IPS DF 6.9 (cell line): ENCODE measurements around the gene LRRC66.

Source experiments
- DNase-seq: peaks from one replicate; pipeline ENCODE4 v3.0.0-alpha.2; 2013; ENCODE audit warnings: low read depth, low spot score
- H3K27ac ChIP-seq: one replicate; pipeline ENCODE4 v1.5.1; 2013; ENCODE audit warnings: low read length, control low read depth
- H3K27me3 ChIP-seq: 2 replicates; pipeline ENCODE4 v1.6.1; 2013; ENCODE audit warnings: mild to moderate bottlenecking, low read length; ENCODE audit not compliant: control insufficient read depth, insufficient read depth
- H3K36me3 ChIP-seq: 2 replicates; pipeline ENCODE4 v1.6.1; 2013; ENCODE audit warnings: low read length; ENCODE audit not compliant: control insufficient read depth, insufficient read depth
- H3K4me1 ChIP-seq: 2 replicates; pipeline ENCODE4 v1.6.1; 2013; ENCODE audit warnings: low read length; ENCODE audit not compliant: control insufficient read depth, insufficient read depth
- H3K4me3 ChIP-seq: 2 replicates; pipeline ENCODE4 v1.5.1; 2013; ENCODE audit warnings: mild to moderate bottlenecking, low read length
- H3K9me3 ChIP-seq: 2 replicates; pipeline ENCODE4 v1.6.1; 2013; ENCODE audit warnings: low read length, inconsistent platforms; ENCODE audit not compliant: control insufficient read depth, insufficient read depth
- WGBS: extraction: QIAGEN DNeasy Blood & Tissue Kit; methylation state at CpG from one replicate; pipeline ENCODE4 v1.1.7; 2013; ENCODE audit warnings: mixed read lengths, missing lambda C conversion rate; ENCODE audit not compliant: insufficient read length, insufficient coverage; 5-methylcytosine and 5-hydroxymethylcytosine counted together

LRRC66 gene

DNA sequence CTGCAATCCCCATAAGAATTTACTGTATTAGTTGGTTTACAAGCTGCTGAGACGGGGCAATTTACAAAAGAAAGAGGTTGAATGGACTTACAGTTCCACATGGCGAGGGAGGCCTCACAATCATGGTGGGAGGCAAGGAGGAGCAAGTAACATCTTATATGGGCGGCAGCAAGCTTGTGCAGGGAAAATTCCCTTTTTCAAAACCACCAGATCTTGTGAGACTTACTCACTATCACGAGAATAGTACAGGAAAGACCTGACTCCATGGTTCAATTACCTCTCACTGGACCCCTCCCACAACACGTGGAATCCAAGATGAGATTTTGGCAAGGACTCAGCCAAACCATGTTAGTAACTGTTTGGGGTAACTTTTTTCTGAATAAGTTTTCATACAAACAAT lies 29.1 kb upstream of the LRRC66 start:
- Histone ChIP-seq H3K9me3 (no peaks in the 10 kb centered on the region), H3K4me1 (no peaks in the 10 kb centered on the region), H3K27ac (no peak overlapping the region), H3K27me3 (no peaks in the 10 kb centered on the region; the same call in 1 of the 2 replicates), H3K4me3 (no peak overlapping the region), H3K36me3 (no peaks in the 10 kb centered on the region)
- no peak for DNase-seq
- no CpG with 5 or more reads among the region's 5 CpGs for WGBS

DNA sequence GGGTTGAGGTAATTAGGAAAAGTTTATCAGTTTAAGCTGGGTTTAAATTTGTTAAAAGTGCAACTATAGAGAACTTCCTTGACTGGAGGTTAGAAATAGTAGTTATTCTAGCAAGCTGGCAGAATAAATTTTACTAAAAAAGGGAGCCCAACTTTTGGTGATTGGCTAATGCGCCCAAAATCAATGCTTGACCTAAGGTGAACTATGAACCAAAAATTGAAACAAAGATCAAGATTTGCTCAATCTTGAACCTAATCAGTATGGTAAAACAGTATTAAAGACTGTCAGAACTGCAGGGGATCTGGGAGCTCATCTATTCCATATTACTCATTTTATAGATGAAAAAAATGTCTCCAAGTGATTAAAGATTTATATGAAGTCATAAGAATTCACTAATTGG lies 24.9 kb upstream of the LRRC66 start:
- H3K27ac ChIP-seq = no peak overlapping the region
- H3K36me3 ChIP-seq = no peaks in the 10 kb centered on the region
- H3K4me1 ChIP-seq = no peaks in the 10 kb centered on the region
- no peaks in the 10 kb centered on the region for H3K27me3 ChIP-seq
- no CpG with 5 or more reads among the region's 1 CpG for WGBS
- H3K4me3 ChIP-seq = no peak overlapping the region
- H3K9me3 ChIP-seq = no peaks in the 10 kb centered on the region
- no peak for DNase-seq

DNA sequence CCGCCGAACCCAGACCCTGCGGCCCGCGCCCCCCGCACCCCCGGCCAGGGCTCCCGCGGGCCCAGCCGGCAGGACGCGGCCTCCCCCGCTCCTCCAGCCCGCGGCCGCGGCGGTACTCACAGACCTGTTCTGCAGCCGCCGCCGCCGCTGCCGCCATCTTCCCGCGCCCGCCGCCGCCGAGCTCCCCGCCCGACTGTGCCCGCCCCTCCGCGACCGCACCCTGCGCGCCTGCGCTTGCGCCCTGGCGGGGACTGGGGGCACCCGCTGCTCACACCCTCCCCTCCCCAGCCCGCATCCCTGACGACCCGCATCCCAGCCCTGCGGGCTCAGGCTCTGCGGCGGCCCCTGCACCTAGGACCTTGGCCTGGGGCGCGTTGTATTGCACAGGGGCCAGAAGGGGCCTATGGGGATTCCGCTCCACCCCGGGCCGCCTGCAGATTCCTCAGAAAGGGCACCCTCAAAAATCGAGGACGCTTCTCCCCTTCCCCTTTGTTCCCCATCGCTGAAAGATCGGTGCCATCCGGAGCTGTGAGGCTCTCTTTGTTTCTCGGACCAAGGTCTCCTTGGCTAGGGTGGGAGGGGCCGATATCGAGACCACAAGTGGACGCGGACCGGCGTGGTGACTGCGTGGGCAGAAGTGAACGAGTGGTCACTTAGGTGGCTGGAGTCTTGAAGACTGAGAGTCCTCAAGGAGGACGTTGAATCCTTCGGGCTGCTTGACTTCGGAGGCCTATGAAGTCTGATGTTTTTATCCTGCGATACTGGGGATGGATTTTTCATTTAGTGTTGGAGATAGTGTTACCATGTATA lies 18.1 kb upstream of the LRRC66 start, which contains the start of gene SGCB:
TSS of gene SGCB (minus strand) at position 197 of the 810 bp plus-strand sequence. CDS start at position 157, 40 bp downstream.
- no peak for DNase-seq
- Histone ChIP-seq H3K9me3 (no peaks in the 10 kb centered on the region), H3K27me3 (no peaks in the 10 kb centered on the region), H3K4me1 (no peaks in the 10 kb centered on the region), H3K4me3 (peak within 1 kb of the TSS; percentile 52), H3K27ac (no peak within 1 kb of the TSS), H3K36me3 (no peaks in the 10 kb centered on the region)
- WGBS = no CpG with 5 or more reads among the region's 70 CpGs

DNA sequence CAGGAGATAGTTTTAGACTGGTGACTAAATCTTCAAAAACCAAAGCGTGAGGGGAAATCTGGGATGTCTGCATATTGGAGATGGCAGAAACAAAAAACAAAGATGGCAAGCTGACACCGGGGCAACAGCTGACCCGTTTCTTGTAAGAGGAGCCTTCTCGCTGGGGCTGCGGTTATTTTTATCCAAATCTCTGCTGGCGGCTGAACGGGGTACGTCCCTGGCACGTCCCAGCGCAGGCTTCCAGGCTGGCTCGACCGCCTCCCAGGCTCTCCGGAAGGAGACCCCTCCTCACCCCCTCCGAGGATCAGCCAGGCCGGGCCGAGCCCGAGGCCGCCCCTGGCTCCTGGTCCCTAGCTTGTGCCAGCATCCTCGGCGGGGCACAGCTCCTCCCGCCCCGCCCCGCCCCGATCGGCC lies 17.5 kb upstream of the LRRC66 start:
- no peak for DNase-seq
- Histone ChIP-seq H3K27ac (no peak overlapping the region), H3K36me3 (no peaks in the 10 kb centered on the region), H3K4me3 (peak overlapping the region; percentile 52), H3K9me3 (no peaks in the 10 kb centered on the region), H3K4me1 (no peaks in the 10 kb centered on the region), H3K27me3 (no peaks in the 10 kb centered on the region)
- WGBS = no CpG with 5 or more reads among the region's 25 CpGs

DNA sequence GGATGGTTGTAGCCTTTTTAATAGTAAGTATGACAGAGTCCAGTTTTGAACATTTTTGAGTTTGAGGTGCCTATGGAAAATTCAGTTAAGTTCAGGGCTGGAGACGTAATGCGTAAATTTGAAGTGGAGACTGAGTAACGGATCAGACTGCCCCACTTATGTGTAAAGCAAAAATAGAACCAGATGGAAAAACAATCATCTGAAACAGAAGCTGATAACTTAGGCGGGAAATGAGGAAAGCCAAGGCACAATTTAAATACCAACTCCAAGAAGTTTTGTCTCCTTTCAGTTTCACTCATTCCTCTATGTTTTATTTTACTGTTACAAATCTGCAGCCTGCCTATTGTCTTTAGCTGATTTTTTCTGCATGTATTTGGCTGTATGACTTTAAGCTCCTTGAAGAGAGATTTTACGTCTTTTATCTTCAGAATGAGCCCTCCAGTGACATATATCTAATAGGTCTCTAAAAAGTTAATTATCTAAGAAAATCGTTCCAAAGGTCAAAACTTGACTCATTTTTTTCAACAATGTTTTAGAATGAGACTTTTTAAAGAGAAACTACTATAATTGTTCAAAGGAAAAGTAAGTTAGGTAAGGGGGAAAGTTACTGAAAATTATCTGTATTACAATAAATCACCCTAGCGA lies 16.8 kb upstream of the LRRC66 start:
- no CpG with 5 or more reads among the region's 7 CpGs for WGBS
- no peaks in the 10 kb centered on the region for H3K27me3 ChIP-seq
- no peak overlapping the region for H3K27ac ChIP-seq
- no peaks in the 10 kb centered on the region for H3K36me3 ChIP-seq
- no peak for DNase-seq
- no peaks in the 10 kb centered on the region for H3K4me1 ChIP-seq
- H3K4me3 ChIP-seq = no peak overlapping the region; the same call in 1 of the 2 replicates
- no peaks in the 10 kb centered on the region for H3K9me3 ChIP-seq

DNA sequence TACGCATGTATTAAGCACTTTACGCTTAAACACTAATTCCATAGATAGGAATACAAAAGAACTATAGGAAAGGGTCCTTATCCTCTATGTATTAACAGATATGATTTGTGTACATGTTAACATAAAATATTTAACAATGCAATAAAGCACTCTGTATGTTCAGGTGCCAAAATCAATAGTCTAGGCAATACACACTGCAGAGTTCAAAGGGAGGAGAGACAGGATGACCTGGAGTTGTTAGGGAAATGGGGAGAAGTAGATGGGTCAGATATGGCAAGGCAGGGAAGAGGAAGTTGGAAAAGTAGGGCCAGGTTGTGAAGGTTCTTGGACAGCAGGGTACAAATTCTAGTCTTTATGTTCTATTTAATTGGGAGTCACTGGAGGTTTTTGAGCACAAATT lies 15.0 kb upstream of the LRRC66 start:
- H3K27ac ChIP-seq = no peak overlapping the region
- no peaks in the 10 kb centered on the region for H3K27me3 ChIP-seq
- H3K9me3 ChIP-seq = no peaks in the 10 kb centered on the region
- no CpG with 5 or more reads among the region's 2 CpGs for WGBS
- no peaks in the 10 kb centered on the region for H3K4me1 ChIP-seq
- DNase-seq = no peak
- no peaks in the 10 kb centered on the region for H3K36me3 ChIP-seq
- H3K4me3 ChIP-seq = no peak overlapping the region

DNA sequence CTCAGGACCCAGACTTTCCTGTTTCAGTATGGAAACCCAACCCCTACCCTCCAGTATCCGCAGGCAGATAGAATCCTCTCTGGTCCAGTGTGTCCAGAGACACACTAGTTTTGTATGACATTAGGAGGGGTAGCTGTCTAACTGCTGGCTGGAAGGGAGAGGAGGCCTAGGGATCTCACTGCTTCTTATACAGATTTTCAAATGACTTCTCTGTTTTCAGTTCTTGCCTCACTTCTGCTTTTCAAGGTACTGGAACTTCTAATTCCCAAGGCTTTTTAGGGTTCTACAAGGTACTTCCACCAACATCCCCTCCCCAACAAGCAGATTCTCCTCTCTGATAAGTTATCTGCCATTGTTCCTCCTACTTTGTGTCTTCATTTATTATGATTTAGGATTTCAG lies 11.8 kb upstream of the LRRC66 start:
- no peak for DNase-seq
- no peaks in the 10 kb centered on the region for H3K36me3 ChIP-seq
- H3K27me3 ChIP-seq = no peaks in the 10 kb centered on the region
- no peaks in the 10 kb centered on the region for H3K4me1 ChIP-seq
- H3K27ac ChIP-seq = no peak overlapping the region
- WGBS = no CpG with 5 or more reads among the region's 1 CpG
- H3K9me3 ChIP-seq = no peaks in the 10 kb centered on the region
- H3K4me3 ChIP-seq = no peak overlapping the region

DNA sequence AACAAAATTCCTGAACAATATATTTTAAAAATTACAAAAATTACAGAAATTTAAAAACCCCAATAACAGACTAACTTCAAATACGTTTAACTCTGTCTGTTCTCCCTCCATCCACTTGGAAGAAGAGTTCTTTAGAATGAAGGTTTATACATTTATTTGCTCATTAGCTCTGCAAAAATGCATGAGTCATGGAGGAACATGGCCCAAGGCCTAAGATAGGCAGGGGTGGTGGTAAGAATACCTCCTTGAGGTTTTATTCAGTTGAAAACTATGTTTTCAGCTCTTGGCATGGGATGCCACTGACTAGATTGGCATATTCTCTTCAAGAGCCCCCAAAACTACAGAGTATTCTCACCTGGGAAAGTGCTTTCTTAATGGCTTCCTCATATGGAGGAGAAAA lies 8.8 kb upstream of the LRRC66 start:
- no peaks in the 10 kb centered on the region for H3K9me3 ChIP-seq
- no CpG with 5 or more reads among the region's 1 CpG for WGBS
- DNase-seq = no peak
- H3K27ac ChIP-seq = no peak overlapping the region
- H3K36me3 ChIP-seq = no peaks in the 10 kb centered on the region; the same call in 1 of the 2 replicates
- no peaks in the 10 kb centered on the region for H3K27me3 ChIP-seq
- no peaks in the 10 kb centered on the region for H3K4me1 ChIP-seq
- H3K4me3 ChIP-seq = no peak overlapping the region

DNA sequence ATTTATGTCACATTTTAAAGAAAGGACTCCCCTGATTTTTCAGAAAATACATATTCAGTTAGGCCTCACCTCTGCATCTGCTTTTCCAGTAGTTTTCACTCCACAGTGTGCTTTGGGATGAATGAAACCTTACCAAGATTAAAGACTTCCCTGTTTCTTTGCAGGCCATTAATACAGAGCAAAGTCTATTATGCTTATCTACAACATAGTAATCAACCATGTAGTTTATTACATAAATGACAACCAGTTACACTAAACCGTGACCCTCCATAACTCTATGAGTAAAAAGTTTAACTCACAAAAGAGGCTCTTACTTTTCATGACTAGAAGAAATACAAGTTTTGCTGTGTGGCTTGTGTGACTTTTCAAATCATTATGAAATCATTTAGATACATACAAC lies 2.3 kb downstream of the LRRC66 start:
- DNase-seq = no peak
- Histone ChIP-seq H3K4me1 (no peaks in the 10 kb centered on the region; the same call in 1 of the 2 replicates), H3K27ac (no peak overlapping the region), H3K36me3 (no peaks in the 10 kb centered on the region), H3K4me3 (no peak overlapping the region), H3K9me3 (no peaks in the 10 kb centered on the region), H3K27me3 (no peaks in the 10 kb centered on the region)
- WGBS = no CpG with 5 or more reads among the region's 1 CpG

DNA sequence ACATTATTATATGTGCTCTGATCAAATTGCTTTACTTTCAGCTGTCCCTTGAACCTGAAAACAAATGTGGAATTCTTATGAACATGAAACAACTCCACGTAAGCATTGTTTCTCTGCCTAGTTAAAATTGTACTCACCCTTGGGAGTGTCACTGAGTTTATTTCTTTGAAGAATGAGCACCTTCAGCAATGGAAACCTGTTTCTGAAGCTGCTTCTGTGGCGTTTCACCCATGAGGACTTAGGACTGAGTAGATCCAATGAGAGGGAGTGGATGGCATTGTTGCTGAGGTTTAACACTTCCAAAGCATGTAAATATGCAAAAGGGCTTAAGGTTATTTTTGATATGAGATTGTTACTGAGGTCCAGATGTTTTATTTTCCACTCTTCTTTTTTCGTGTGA lies 3.2 kb downstream of the LRRC66 start:
- Histone ChIP-seq H3K27ac (no peak overlapping the region), H3K36me3 (no peaks in the 10 kb centered on the region), H3K27me3 (no peaks in the 10 kb centered on the region), H3K4me1 (no peaks in the 10 kb centered on the region; the same call in 1 of the 2 replicates), H3K4me3 (no peak overlapping the region), H3K9me3 (no peaks in the 10 kb centered on the region)
- WGBS = no CpG with 5 or more reads among the region's 3 CpGs
- no peak for DNase-seq
